HUDEP-2 (cell line): ENCODE data around the gene AMOTL2.

Experiments used
- DNase-seq, 76 experiments: peaks; one replicate each; lab custom pipeline; 2025; ENCODE audit not compliant: unreplicated experiment in 76 of 76; lab: John Stamatoyannopoulos, UW

Gene AMOTL2

GRCh38 chr3:134366928-134367811, 7.1 kb downstream of the AMOTL2 start:
- DNase-seq: no peak

- no peak for DNase-seq
Observed at GRCh38 chr3:134366221-134366927, 7.9 kb downstream of the AMOTL2 start.

- no peak for DNase-seq
Observed at GRCh38 chr3:134365766-134366065, 8.5 kb downstream of the AMOTL2 start.

GRCh38 chr3:134364936-134365765, 9.1 kb downstream of the AMOTL2 start:
- DNase-seq: no peak

GRCh38 chr3:134364061-134364935, 9.9 kb downstream of the AMOTL2 start:
- no peak for DNase-seq

GRCh38 chr3:134363381-134363755, 10.9 kb downstream of the AMOTL2 start:
- no peak for DNase-seq

GRCh38 chr3:134362670-134363380, 11.4 kb downstream of the AMOTL2 start:
- DNase-seq: no peak

- no peak for DNase-seq
Observed at GRCh38 chr3:134362221-134362620, 12.0 kb downstream of the AMOTL2 start.

- no peak for DNase-seq
Observed at GRCh38 chr3:134361162-134361835, 12.9 kb downstream of the AMOTL2 start.

GRCh38 chr3:134360046-134360445, 14.2 kb downstream of the AMOTL2 start:
- DNase-seq: no peak

GRCh38 chr3:134359121-134360010, 14.9 kb downstream of the AMOTL2 start:
- no peak for DNase-seq

GRCh38 chr3:134357914-134358811, 16.1 kb downstream of the AMOTL2 start:
- DNase-seq: peak in 6 of 76 experiments; percentile 1 to 11 (median 5)

GRCh38 chr3:134357261-134357913, 16.9 kb downstream of the AMOTL2 start:
- no peak for DNase-seq

- DNase-seq: no peak
Observed at GRCh38 chr3:134356411-134357040, 17.7 kb downstream of the AMOTL2 start.

GRCh38 chr3:134355416-134355815, 18.8 kb downstream of the AMOTL2 start:
- DNase-seq: no peak

GRCh38 chr3:134354612-134355251, 19.5 kb downstream of the AMOTL2 start:
- DNase-seq: no peak
